Muscle of back (tissue), 11 donors: ENCODE results near the gene SLAMF7. TPM values are rescaled to one million over a fixed set of nuclear protein-coding genes. Genes with fewer than 3 reads are reported as not detected.

ENCODE experiments used
- DNase-seq, 3 donors: peaks; one replicate each; pipeline versions ENCODE4 v3.0.0 to v3.0.0-alpha.2; 2013
- polyA plus RNA-seq, 10 donors: library from polyadenylated mRNA; unstranded; fragments of 120-200 nt; gene quantifications; one replicate each; pipeline ENCODE4 v1.2.1, GENCODE V29; 2013; ENCODE audit not compliant: insufficient read length in 10 of 10

Gene SLAMF7
- polyA plus RNA-seq, 10 donors = 0.09 to 0.84 (median 0.38) TPM

DNA sequence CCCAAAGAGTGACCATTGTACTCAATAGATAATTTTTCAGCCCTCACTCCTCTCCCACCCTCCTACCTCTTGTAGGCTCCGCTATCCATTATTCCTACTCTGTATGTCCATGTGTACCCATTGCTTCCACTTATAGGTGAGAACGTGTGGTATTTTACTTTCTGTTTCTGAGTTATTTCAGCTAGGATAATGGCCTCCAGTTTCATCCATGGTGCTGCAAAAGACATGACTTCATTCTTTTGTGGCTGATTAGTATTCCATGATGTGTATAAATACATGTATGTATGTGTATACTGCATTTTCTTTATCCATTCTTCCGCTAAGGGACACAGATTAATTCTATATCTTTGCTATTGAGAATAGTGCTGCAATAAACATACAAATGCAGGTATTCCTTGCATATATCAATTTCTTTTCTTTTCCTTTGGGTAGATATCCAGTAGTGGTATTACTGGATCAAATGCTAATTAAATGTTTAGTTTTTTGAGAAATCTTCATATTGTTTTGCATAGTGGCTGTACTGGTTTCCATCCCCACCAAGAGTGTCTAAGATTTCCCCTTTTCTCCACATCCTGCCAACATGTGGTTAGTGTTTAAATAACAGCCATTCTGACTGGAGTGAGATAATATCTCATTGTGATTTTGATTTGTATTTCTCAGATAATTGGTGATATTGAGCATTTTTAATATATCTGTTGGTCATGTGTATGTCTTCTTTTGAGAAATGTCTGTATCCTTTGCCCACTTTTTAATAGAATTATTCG, 61.8 kb downstream of the SLAMF7 start:
- DNase-seq = no peak

DNA sequence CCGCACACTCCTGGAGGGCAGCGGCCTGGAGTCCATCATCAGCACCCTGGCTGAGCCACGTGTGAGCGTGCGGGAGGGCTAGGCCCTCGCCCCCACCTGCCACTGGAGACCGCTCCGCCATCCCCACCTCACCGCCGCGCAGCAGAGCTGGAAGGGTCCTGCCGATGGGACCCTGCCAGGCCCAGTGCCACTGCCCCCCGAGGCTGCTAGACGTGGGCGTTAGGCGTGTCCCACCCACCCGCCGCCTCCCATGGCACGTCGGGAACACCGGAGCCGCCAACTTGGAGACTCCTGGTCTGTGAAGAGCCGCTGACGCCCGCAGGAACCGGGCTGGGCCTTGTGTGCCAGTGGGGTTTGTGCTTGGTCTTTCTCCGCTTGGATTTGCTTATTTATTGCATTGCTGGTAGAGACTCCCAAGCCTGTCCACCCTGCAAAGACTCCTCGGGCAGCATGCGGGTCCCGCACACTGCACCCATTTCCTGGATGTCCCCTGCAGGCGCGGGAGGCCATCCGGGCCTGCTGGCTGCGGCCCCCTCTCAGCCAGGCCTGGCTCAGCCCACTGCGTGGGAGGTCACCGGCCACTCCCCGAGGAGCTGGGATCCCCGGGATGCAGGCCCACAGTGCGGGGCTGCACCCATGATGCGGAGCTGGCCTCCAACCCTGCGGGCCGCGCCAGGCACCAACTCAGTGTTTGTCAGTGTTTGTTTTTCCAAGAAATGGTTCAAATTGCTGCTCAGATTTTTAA, 63.0 kb downstream of the SLAMF7 start:
- DNase-seq = no peak

Other genes with a start within 250 kb of the SLAMF7 start
- 1 to 10 TPM in 1 of 10 donors, under 1 TPM in 8, not detected in 1; 0.09 to 3.0 (median 0.15) TPM for gene SLAMF6, start 216.0 kb upstream of the SLAMF7 start, polyA plus RNA-seq
- 1 to 10 TPM in 9 of 10 donors, under 1 TPM in 1; 0.71 to 3.8 (median 1.8) TPM for gene CD84, start 159.8 kb upstream of the SLAMF7 start, polyA plus RNA-seq
- 1 to 10 TPM in 1 of 10 donors, under 1 TPM in 3, not detected in 6; 0.08 to 2.5 (median 0.12) TPM for gene SLAMF1, start 92.2 kb upstream of the SLAMF7 start, polyA plus RNA-seq
- gene CD48, start 27.4 kb upstream of the SLAMF7 start, polyA plus RNA-seq = 10 to 100 TPM in 1 of 10 donors, 1 to 10 TPM in 7, under 1 TPM in 2; 0.97 to 20.2 (median 1.8) TPM
- gene LY9, start 56.9 kb downstream of the SLAMF7 start, polyA plus RNA-seq = 1 to 10 TPM in 1 of 10 donors, under 1 TPM in 9; 0.04 to 5.1 (median 0.24) TPM
- gene CD244, start 123.6 kb downstream of the SLAMF7 start, polyA plus RNA-seq = under 1 TPM; 0.07 to 0.62 (median 0.34) TPM
- gene ITLN1, start 145.9 kb downstream of the SLAMF7 start, polyA plus RNA-seq = under 1 TPM in 4 of 10 donors, not detected in 6; 0.13 to 0.48 (median 0.41) TPM
- gene ITLN2, start 215.6 kb downstream of the SLAMF7 start, polyA plus RNA-seq = under 1 TPM in 2 of 10 donors, not detected in 8; 0.24 TPM